A673 (cell line): ENCODE data around the gene GSTA1.

Experiments
- EZH2 ChIP-seq: fragments of 200-600 bp; sonication (generic); IDR thresholded peaks from 2 replicates; pipeline ENCODE4 v1.6.1; 2017; ENCODE audit warnings: borderline replicate concordance, low read depth, mild to moderate bottlenecking, mixed read lengths, antibody characterized with exemption, low read length; ENCODE audit not compliant: poor library complexity, severe bottlenecking
- TF ChIP-seq, protein P1 (sequence below): fragments of 300-800, 200-600 bp; sonication (generic); conservative IDR thresholded peaks from 2 replicates; pipeline ENCODE4 v1.5.1; 2017; ENCODE audit warnings: low read depth, mild to moderate bottlenecking, antibody characterized with exemption, low read length, moderate library complexity, mixed read lengths

DNA sequence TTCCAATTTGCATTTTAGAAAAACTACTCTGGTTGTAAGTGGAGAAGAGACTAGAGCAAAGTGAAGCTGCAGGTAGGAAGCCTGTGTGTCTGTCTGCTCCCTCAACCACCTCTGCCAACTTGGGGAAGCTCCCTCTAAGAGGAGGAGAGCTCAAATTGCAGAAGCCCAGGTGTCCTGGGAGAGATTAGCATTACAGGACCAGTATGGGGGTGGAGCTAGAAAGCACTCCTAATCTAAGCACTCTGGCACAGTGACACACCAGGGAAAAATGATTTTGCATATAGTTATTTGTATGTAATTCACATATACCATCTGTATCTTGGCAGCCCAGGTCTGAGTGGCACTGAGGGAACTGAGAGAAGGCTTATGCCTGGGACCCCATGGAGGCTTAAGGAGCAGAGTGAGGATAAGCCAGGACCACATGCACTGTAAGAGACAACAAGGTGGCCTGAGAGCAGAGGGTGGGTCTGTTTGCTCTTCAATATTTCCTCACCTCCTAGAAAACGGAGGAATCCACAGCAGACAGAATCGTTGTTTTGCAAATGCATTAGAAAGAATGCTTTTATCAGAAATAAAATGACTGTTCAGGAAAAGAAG, 54.0 kb downstream of the GSTA1 start:
- TF ChIP-seq, protein P1, sequence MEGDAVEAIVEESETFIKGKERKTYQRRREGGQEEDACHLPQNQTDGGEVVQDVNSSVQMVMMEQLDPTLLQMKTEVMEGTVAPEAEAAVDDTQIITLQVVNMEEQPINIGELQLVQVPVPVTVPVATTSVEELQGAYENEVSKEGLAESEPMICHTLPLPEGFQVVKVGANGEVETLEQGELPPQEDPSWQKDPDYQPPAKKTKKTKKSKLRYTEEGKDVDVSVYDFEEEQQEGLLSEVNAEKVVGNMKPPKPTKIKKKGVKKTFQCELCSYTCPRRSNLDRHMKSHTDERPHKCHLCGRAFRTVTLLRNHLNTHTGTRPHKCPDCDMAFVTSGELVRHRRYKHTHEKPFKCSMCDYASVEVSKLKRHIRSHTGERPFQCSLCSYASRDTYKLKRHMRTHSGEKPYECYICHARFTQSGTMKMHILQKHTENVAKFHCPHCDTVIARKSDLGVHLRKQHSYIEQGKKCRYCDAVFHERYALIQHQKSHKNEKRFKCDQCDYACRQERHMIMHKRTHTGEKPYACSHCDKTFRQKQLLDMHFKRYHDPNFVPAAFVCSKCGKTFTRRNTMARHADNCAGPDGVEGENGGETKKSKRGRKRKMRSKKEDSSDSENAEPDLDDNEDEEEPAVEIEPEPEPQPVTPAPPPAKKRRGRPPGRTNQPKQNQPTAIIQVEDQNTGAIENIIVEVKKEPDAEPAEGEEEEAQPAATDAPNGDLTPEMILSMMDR: no peak
- no peak for TF ChIP-seq EZH2
